Activated CD8-positive, alpha-beta T cell treated with anti-CD3 and anti-CD28 coated beads, Interleukin-2, amount 10 ng/mL, durations not matched to agents 7 days and 5 days (primary cell): Measurements from ENCODE around the gene CCDC88C. TPM values are rescaled to one million over a fixed set of nuclear protein-coding genes. Genes with fewer than 3 reads are reported as not detected.

Experiments used
- ATAC-seq: fragments of 150-1000 bp; cut with Tn5 transposase; one replicate; pipeline ENCODE4 v1.10.0; 2021; ENCODE audit warnings: moderate library complexity
- CTCF ChIA-PET: fragments of 350-600 bp; sonication (Branson Sonifier 250); formaldehyde crosslinking; loops from one replicate; lab custom pipeline; 2021; ENCODE audit warnings: antibody characterized with exemption; lab: Charles Lee
- POLR2A ChIA-PET: fragments of 350-600 bp; sonication (Branson Sonifier 250); formaldehyde crosslinking; loops from one replicate; lab custom pipeline; 2021; ENCODE audit warnings: antibody characterized with exemption; lab: Charles Lee
- DNase-seq: peaks from one replicate; pipeline ENCODE4 v3.0.0-alpha.2; 2020
- H3K27ac Mint-ChIP-seq: one replicate; pipeline ENCODE4 v1.8.0; 2021; ENCODE audit warnings: mild to moderate bottlenecking, mixed read lengths
- H3K27me3 Mint-ChIP-seq: one replicate; pipeline ENCODE4 v1.8.0; 2021; ENCODE audit warnings: low read depth, mixed read lengths
- H3K36me3 Mint-ChIP-seq: one replicate; pipeline ENCODE4 v1.8.0; 2021; ENCODE audit warnings: low read depth, mixed read lengths
- H3K4me1 Mint-ChIP-seq: one replicate; pipeline ENCODE4 v1.8.0; 2021; ENCODE audit warnings: low read depth, mixed read lengths
- H3K4me3 Mint-ChIP-seq: one replicate; pipeline ENCODE4 v1.8.0; 2021; ENCODE audit warnings: mild to moderate bottlenecking, mixed read lengths
- H3K9me3 Mint-ChIP-seq: one replicate; pipeline ENCODE4 v1.8.0; 2022; ENCODE audit warnings: mixed read lengths; ENCODE audit not compliant: insufficient read depth
- total RNA-seq, 2 experiments: library from RNA; stranded (reverse); gene quantifications; one replicate each; pipeline ENCODE4 v1.2.3, GENCODE V29; 2021

The CCDC88C gene
- total RNA-seq, 2 experiments from 2014 or later: 147 to 153 TPM

GRCh38 chr14:91243074-91243471 lies 174.5 kb downstream of the CCDC88C start:
- ChIA-PET POLR2A (interaction anchor here (0.7 to 9.3 kb wide), 31 partner anchors 10 to 859 kb away, joined by 3 to 541 read pairs (median 6); partner anchors contain the start of genes CCDC88C, DGLUCY and TC2N), CTCF (interaction anchor here (0.7 to 7.9 kb wide), 14 partner anchors 10 to 173 kb away, joined by 3 to 105 read pairs (median 5); no protein-coding TSS in a partner anchor)
- peaks cover 75% of the 10 kb centered on the region for H3K4me1 Mint-ChIP-seq
- peaks cover 96% of the 10 kb centered on the region for H3K36me3 Mint-ChIP-seq
- peaks cover 4% of the 10 kb centered on the region for H3K9me3 Mint-ChIP-seq
- no peaks in the 10 kb centered on the region for H3K27me3 Mint-ChIP-seq
- no peak for ATAC-seq
- DNase-seq: no peak
- H3K4me3 Mint-ChIP-seq: peak overlapping the region; percentile 87
- H3K27ac Mint-ChIP-seq: peak overlapping the region; percentile 93

GRCh38 chr14:91242635-91243034 lies 175.0 kb downstream of the CCDC88C start:
- ATAC-seq: no peak
- POLR2A ChIA-PET: interaction anchor here (0.7 to 9.3 kb wide), 23 partner anchors 9 to 624 kb away, joined by 3 to 541 read pairs (median 9); partner anchors contain the start of genes CCDC88C, DGLUCY and TC2N
- Mint-ChIP-seq H3K36me3 (peaks cover 96% of the 10 kb centered on the region), H3K4me3 (peak overlapping the region; percentile 87), H3K9me3 (peaks cover 4% of the 10 kb centered on the region), H3K27me3 (no peaks in the 10 kb centered on the region), H3K27ac (peak overlapping the region; percentile 93), H3K4me1 (peaks cover 75% of the 10 kb centered on the region)
- no peak for DNase-seq
- CTCF ChIA-PET: interaction anchor here (1.5 to 7.9 kb wide), 7 partner anchors 10 to 340 kb away, joined by 4 to 105 read pairs (median 7); no protein-coding TSS in a partner anchor

GRCh38 chr14:91241863-91242262 lies 175.8 kb downstream of the CCDC88C start:
- Mint-ChIP-seq H3K27me3 (no peaks in the 10 kb centered on the region), H3K36me3 (peaks cover 95% of the 10 kb centered on the region), H3K4me3 (peak overlapping the region; percentile 87), H3K27ac (peak overlapping the region; percentile 93), H3K4me1 (peaks cover 75% of the 10 kb centered on the region), H3K9me3 (no peaks in the 10 kb centered on the region)
- ChIA-PET POLR2A (interaction anchor here (0.9 to 9.3 kb wide), 15 partner anchors 9 to 625 kb away, joined by 3 to 541 read pairs (median 23); partner anchors contain the start of genes CCDC88C, DGLUCY and TC2N), CTCF (interaction anchor here (1.1 to 7.9 kb wide), 9 partner anchors 8 to 339 kb away, joined by 3 to 105 read pairs (median 6); no protein-coding TSS in a partner anchor)
- DNase-seq: peak; percentile 64
- peak; percentile 3 for ATAC-seq

GRCh38 chr14:91238661-91239060 lies 179.0 kb downstream of the CCDC88C start:
- DNase-seq (no peak), ATAC-seq (no peak)
- POLR2A ChIA-PET: interaction anchor here (0.6 to 9.3 kb wide), 6 partner anchors 11 to 206 kb away, joined by 3 to 541 read pairs (median 4); no protein-coding TSS in a partner anchor
- CTCF ChIA-PET: interaction anchor here (0.7 to 7.9 kb wide), 5 partner anchors 11 to 62 kb away, joined by 3 to 85 read pairs (median 5); no protein-coding TSS in a partner anchor
- Mint-ChIP-seq H3K36me3 (peaks cover 90% of the 10 kb centered on the region), H3K4me3 (peak overlapping the region; percentile 87), H3K4me1 (peaks cover 62% of the 10 kb centered on the region), H3K27me3 (no peaks in the 10 kb centered on the region), H3K27ac (peak overlapping the region; percentile 58), H3K9me3 (no peaks in the 10 kb centered on the region)

- POLR2A ChIA-PET: interaction anchor here (0.8 to 9.3 kb wide), 3 partner anchors 10 to 206 kb away, joined by 3 to 541 read pairs (median 5); no protein-coding TSS in a partner anchor
- ATAC-seq (no peak), DNase-seq (no peak)
- H3K27ac Mint-ChIP-seq: peak overlapping the region; percentile 58
- H3K36me3 Mint-ChIP-seq: peaks cover 89% of the 10 kb centered on the region
- H3K27me3 Mint-ChIP-seq: no peaks in the 10 kb centered on the region
- no peak overlapping the region for H3K4me3 Mint-ChIP-seq
- H3K9me3 Mint-ChIP-seq: no peaks in the 10 kb centered on the region
- CTCF ChIA-PET: interaction anchor here (0.7 to 1.1 kb wide), 2 partner anchors 12 to 61 kb away, joined by 3 read pairs; no protein-coding TSS in a partner anchor
- H3K4me1 Mint-ChIP-seq: peaks cover 65% of the 10 kb centered on the region
Measured at GRCh38 chr14:91238085-91238484, 179.5 kb downstream of the CCDC88C start.

- Mint-ChIP-seq H3K4me3 (no peak overlapping the region), H3K9me3 (no peaks in the 10 kb centered on the region), H3K4me1 (peaks cover 71% of the 10 kb centered on the region), H3K27me3 (no peaks in the 10 kb centered on the region), H3K36me3 (peaks cover 89% of the 10 kb centered on the region), H3K27ac (peak overlapping the region; percentile 59)
- no peak for DNase-seq
- ChIA-PET CTCF (no interaction called here), POLR2A (no interaction called here)
- ATAC-seq: no peak
Measured at GRCh38 chr14:91237219-91237618, 180.4 kb downstream of the CCDC88C start.

GRCh38 chr14:91235841-91236240 lies 181.8 kb downstream of the CCDC88C start:
- peaks cover 78% of the 10 kb centered on the region for H3K4me1 Mint-ChIP-seq
- no peak for ATAC-seq
- POLR2A ChIA-PET: interaction anchor here (4.9 kb wide), 1 partner anchor 8 kb away, joined by 79 read pairs; the partner anchor contains the start of gene GPR68
- no peaks in the 10 kb centered on the region for H3K9me3 Mint-ChIP-seq
- H3K36me3 Mint-ChIP-seq: peaks cover 89% of the 10 kb centered on the region
- H3K27me3 Mint-ChIP-seq: no peaks in the 10 kb centered on the region
- CTCF ChIA-PET: no interaction called here
- no peak overlapping the region for H3K4me3 Mint-ChIP-seq
- H3K27ac Mint-ChIP-seq: peak overlapping the region; percentile 79
- DNase-seq: no peak

GRCh38 chr14:91234791-91235114 lies 182.9 kb downstream of the CCDC88C start:
- H3K4me1 Mint-ChIP-seq: peaks cover 79% of the 10 kb centered on the region
- ChIA-PET POLR2A (interaction anchor here (1.2 to 4.9 kb wide), 2 partner anchors 9 to 11 kb away, joined by 3 to 79 read pairs; partner anchors contain the start of gene GPR68), CTCF (interaction anchor here (1.1 kb wide), 1 partner anchor 58 kb away, joined by 4 read pairs; no protein-coding TSS in a partner anchor)
- H3K27me3 Mint-ChIP-seq: no peaks in the 10 kb centered on the region
- DNase-seq (no peak), ATAC-seq (no peak)
- H3K4me3 Mint-ChIP-seq: no peak overlapping the region
- no peaks in the 10 kb centered on the region for H3K9me3 Mint-ChIP-seq
- H3K36me3 Mint-ChIP-seq: peaks cover 89% of the 10 kb centered on the region
- H3K27ac Mint-ChIP-seq: peak overlapping the region; percentile 16

GRCh38 chr14:91233936-91234790 lies 183.5 kb downstream of the CCDC88C start:
- H3K36me3 Mint-ChIP-seq: peaks cover 84% of the 10 kb centered on the region
- peaks cover 79% of the 10 kb centered on the region for H3K4me1 Mint-ChIP-seq
- H3K4me3 Mint-ChIP-seq: no peak overlapping the region
- ChIA-PET POLR2A (interaction anchor here (0.8 to 4.9 kb wide), 4 partner anchors 10 to 47 kb away, joined by 3 to 79 read pairs (median 4); partner anchors contain the start of gene GPR68), CTCF (interaction anchor here (1.1 kb wide), 1 partner anchor 57 kb away, joined by 4 read pairs; no protein-coding TSS in a partner anchor)
- no peaks in the 10 kb centered on the region for H3K27me3 Mint-ChIP-seq
- H3K27ac Mint-ChIP-seq: peak overlapping the region; percentile 16
- H3K9me3 Mint-ChIP-seq: no peaks in the 10 kb centered on the region
- DNase-seq (no peak), ATAC-seq (no peak)

- no peaks in the 10 kb centered on the region for H3K27me3 Mint-ChIP-seq
- H3K4me3 Mint-ChIP-seq: no peak overlapping the region
- H3K4me1 Mint-ChIP-seq: peaks cover 79% of the 10 kb centered on the region
- POLR2A ChIA-PET: interaction anchor here (4.9 kb wide), 1 partner anchor 11 kb away, joined by 79 read pairs; the partner anchor contains the start of gene GPR68
- DNase-seq: no peak
- ATAC-seq: no peak
- H3K9me3 Mint-ChIP-seq: no peaks in the 10 kb centered on the region
- CTCF ChIA-PET: no interaction called here
- H3K36me3 Mint-ChIP-seq: peaks cover 73% of the 10 kb centered on the region
- H3K27ac Mint-ChIP-seq: peak overlapping the region; percentile 97
Measured at GRCh38 chr14:91232603-91233002, 185.0 kb downstream of the CCDC88C start.

- Mint-ChIP-seq H3K9me3 (no peaks in the 10 kb centered on the region), H3K4me1 (peaks cover 80% of the 10 kb centered on the region), H3K36me3 (peaks cover 71% of the 10 kb centered on the region), H3K27ac (peak overlapping the region; percentile 97), H3K4me3 (peak overlapping the region; percentile 75), H3K27me3 (no peaks in the 10 kb centered on the region)
- CTCF ChIA-PET: interaction anchor here (1.2 kb wide), 1 partner anchor 9 kb away, joined by 3 read pairs; no protein-coding TSS in a partner anchor
- DNase-seq: no peak
- ATAC-seq: no peak
- POLR2A ChIA-PET: interaction anchor here (4.9 kb wide), 1 partner anchor 12 kb away, joined by 79 read pairs; the partner anchor contains the start of gene GPR68
Measured at GRCh38 chr14:91232052-91232451, 185.6 kb downstream of the CCDC88C start.
